Ammon's horn (tissue), 1 donor: ENCODE measurements around the gene FAM89B.
"Not testable (repeated sequence)": the region's sequence is repeated elsewhere in the genome, so short reads cannot be mapped to it uniquely, and the experiment has no call there.

Source experiments
- DNase-seq: peaks from one replicate; pipeline ENCODE4 v3.0.0-alpha.2; 2016; ENCODE audit warnings: low spot score

The FAM89B gene

GRCh38 chr11:65572356-65573051 is at the start of gene FAM89B:
Gene FAM89B, plus strand, starts transcription at chr11:65572538. Its CDS starts 132 bp downstream, at chr11:65572670.
- DNase-seq: peak; percentile 91

GRCh38 chr11:65522718-65523630 is 49.4 kb upstream of the FAM89B start:
- DNase-seq: peak; percentile 52

GRCh38 chr11:65523631-65523968 is 48.7 kb upstream of the FAM89B start:
- DNase-seq: not testable (repeated sequence)

GRCh38 chr11:65524014-65524740 is 48.2 kb upstream of the FAM89B start:
- peak; percentile 47 for DNase-seq

GRCh38 chr11:65524741-65525545 is 47.4 kb upstream of the FAM89B start, which contains the start of gene SCYL1:
Gene SCYL1, plus strand, starts transcription at chr11:65525083. Its CDS starts 71 bp downstream, at chr11:65525154.
- DNase-seq: peak; percentile 93

GRCh38 chr11:65525546-65526480 is 46.5 kb upstream of the FAM89B start:
- no peak for DNase-seq

GRCh38 chr11:65526744-65527143 is 45.6 kb upstream of the FAM89B start:
- no peak for DNase-seq

GRCh38 chr11:65528819-65529350 is 43.5 kb upstream of the FAM89B start:
- DNase-seq: no peak

- no peak for DNase-seq
These were observed 42.7 kb upstream of the FAM89B start for GRCh38 chr11:65529475-65530156.

- no peak for DNase-seq
These were observed 42.2 kb upstream of the FAM89B start for GRCh38 chr11:65530157-65530496.

- no peak for DNase-seq
These were observed 39.8 kb upstream of the FAM89B start for GRCh38 chr11:65532388-65533064.

- no peak for DNase-seq
These were observed 37.2 kb upstream of the FAM89B start for GRCh38 chr11:65535102-65535501.

GRCh38 chr11:65536412-65537295 is 35.7 kb upstream of the FAM89B start:
- DNase-seq: no peak

- no peak for DNase-seq
These were observed 35.1 kb upstream of the FAM89B start for GRCh38 chr11:65537296-65537597.

- no peak for DNase-seq
These were observed 34.6 kb upstream of the FAM89B start for GRCh38 chr11:65537620-65538231.

GRCh38 chr11:65538232-65538914 is 34.0 kb upstream of the FAM89B start:
- DNase-seq: no peak
